Right lobe of liver (tissue), 6 donors: Measurements from ENCODE around the gene TTC8. TPM values are rescaled to one million over a fixed set of nuclear protein-coding genes. Genes with fewer than 3 reads are reported as not detected.
"Not testable (repeated sequence)": the region's sequence is repeated elsewhere in the genome, so short reads cannot be mapped to it uniquely, and the experiment has no call there.

Experiments used
- ATAC-seq, 4 donors: fragments of 200-7000 bp; cut with Tn5 transposase; one replicate each; pipeline ENCODE4 v1.9.1; 2020; ENCODE audit warnings: mild to moderate bottlenecking in 4 of 4, moderate library complexity in 4 of 4
- DNase-seq, 3 donors: peaks; one replicate each; pipeline ENCODE4 v3.0.0-alpha.2; 2020
- H3K27ac ChIP-seq, 3 donors: fragments of 200-600 bp; one replicate each; pipeline ENCODE4 v1.8.0; 2022
- H3K27me3 ChIP-seq, 2 donors: fragments of 200-600 bp; one replicate each; pipeline ENCODE4 v1.8.0; 2022
- H3K36me3 ChIP-seq, 4 donors: fragments of 200-600 bp; sonication (generic) in 1 of 4; one replicate each; pipeline versions ENCODE4 v1.5.1 to v1.8.0; 2017 to 2022; ENCODE audit warnings: control low read depth in 1 of 4
- H3K4me1 ChIP-seq, 4 donors: fragments of 200-600 bp; sonication (generic) in 1 of 4; one replicate each; pipeline versions ENCODE4 v1.5.1 to v1.8.0; 2017 to 2022; ENCODE audit warnings: control low read depth in 1 of 4
- H3K4me3 ChIP-seq, 3 donors: fragments of 200-600 bp; one replicate each; pipeline ENCODE4 v1.8.0; 2022
- H3K9me3 ChIP-seq, 4 donors: fragments of 200-600 bp; sonication (generic) in 1 of 4; one replicate each; pipeline versions ENCODE4 v1.5.1 to v1.8.0; 2017 to 2022; ENCODE audit warnings: control low read depth in 1 of 4
- CTCF ChIP-seq, 4 donors: fragments of 200-600 bp in 3 of 4; fragments of 450-650 bp in 1 of 4; IDR thresholded peaks; one replicate each; pipeline versions ENCODE4 v1.5.1 to v1.8.0; 2016 to 2022; ENCODE audit warnings: antibody characterized with exemption in 4 of 4, mild to moderate bottlenecking in 2 of 4
- POLR2A ChIP-seq: fragments of 450-650 bp; IDR thresholded peaks from one replicate; pipeline ENCODE4 v1.6.1; 2017; ENCODE audit warnings: antibody characterized with exemption, mild to moderate bottlenecking
- WGBS: methylation state at CpG from one replicate; pipeline ENCODE4 v1.1.6; 2018; ENCODE audit warnings: low coverage, low lambda C conversion rate; ENCODE audit not compliant: insufficient coverage; ENCODE audit errors: missing lambda C conversion rate; 5-methylcytosine and 5-hydroxymethylcytosine counted together
- intact Hi-C, 2 donors: fragments of 100-400 bp; cut with DNase I; formaldehyde crosslinking; loops; one replicate each; pipeline versions ENCODE4 v1.11.2 to v1.14.1; 2022
- total RNA-seq, 6 experiments: library from RNA; depleted of rRNA in 2 of 6; stranded (reverse); fragments of >200 nt in 2 of 6; fragmentation: NEBNext Ultra II Directional in 3 of 6; extraction: Animal tissue kit (Norgen Biotek cat#: 25700) in 3 of 6; gene quantifications; one replicate each; pipeline versions ENCODE4 v1.1.0 to v1.2.4, GENCODE V29; 2016 to 2023
- donor health status: DM: no; HTN: yes; CAD: no.
- donor health status: DM: no; HTN: no; CAD: no.
- donor health status: DM: no; HTN: no; CAD: no.
- donor health status: DM: no; HTN: yes; CAD: no.
- donor health status: DM: no; HTN: yes; CAD: no.

TTC8 gene
- total RNA-seq, 6 experiments from 2014 or later, result 6.9 to 25.0 (median 11.1) TPM

- Histone ChIP-seq H3K9me3 (no peaks in the 10 kb centered on the region), H3K27me3 (no peaks in the 10 kb centered on the region), H3K27ac (no peak overlapping the region), H3K4me3 (no peak overlapping the region), H3K36me3 (no peaks in the 10 kb centered on the region), H3K4me1 (no peaks in the 10 kb centered on the region)
- DNase-seq (no peak), ATAC-seq (no peak)
- intact Hi-C loops, result no loop called here
- WGBS, result 50% methylated on average over 1 of the region's 1 CpG
- TF ChIP-seq CTCF (IDR thresholded peaks at IDR 0.05), result no peak
- TF ChIP-seq POLR2A, result no peak
Measured at GRCh38 chr14:88804477-88804876, 20.0 kb upstream of the TTC8 start.

GRCh38 chr14:88808359-88808758, 16.1 kb upstream of the TTC8 start:
- Histone ChIP-seq H3K4me3 (no peak overlapping the region), H3K9me3 (no peaks in the 10 kb centered on the region), H3K36me3 (no peaks in the 10 kb centered on the region), H3K27ac (no peak overlapping the region), H3K27me3 (no peaks in the 10 kb centered on the region), H3K4me1 (no peaks in the 10 kb centered on the region)
- intact Hi-C loops, result no loop called here
- DNase-seq (no peak), ATAC-seq (no peak)
- TF ChIP-seq CTCF (IDR thresholded peaks at IDR 0.05) (no peak), POLR2A (no peak)

- no peak for TF ChIP-seq CTCF (IDR thresholded peaks at IDR 0.05)
- no peak for TF ChIP-seq POLR2A
- Histone ChIP-seq H3K4me3 (no peak overlapping the region), H3K4me1 (no peaks in the 10 kb centered on the region), H3K36me3 (no peaks in the 10 kb centered on the region), H3K27ac (no peak overlapping the region), H3K27me3 (no peaks in the 10 kb centered on the region), H3K9me3 (no peaks in the 10 kb centered on the region)
- DNase-seq, result no peak
- WGBS, result 79% methylated on average over 4 of the region's 4 CpGs
- no peak for ATAC-seq
- intact Hi-C loops, result no loop called here
Measured at GRCh38 chr14:88815980-88816379, 8.5 kb upstream of the TTC8 start.

- H3K36me3 ChIP-seq, result no peaks in the 10 kb centered on the region
- WGBS, result 82% methylated on average over 1 of the region's 1 CpG
- TF ChIP-seq CTCF (IDR thresholded peaks at IDR 0.05) (no peak), POLR2A (no peak)
- no peaks in the 10 kb centered on the region for H3K4me1 ChIP-seq
- no peak overlapping the region for H3K27ac ChIP-seq
- no peak for DNase-seq
- no peak for ATAC-seq
- no peak overlapping the region for H3K4me3 ChIP-seq
- intact Hi-C loops, result no loop called here
- no peaks in the 10 kb centered on the region for H3K9me3 ChIP-seq
- no peaks in the 10 kb centered on the region for H3K27me3 ChIP-seq
Measured at GRCh38 chr14:88818018-88818417, 6.4 kb upstream of the TTC8 start.

GRCh38 chr14:88819674-88820073, 4.8 kb upstream of the TTC8 start:
- DNase-seq, H3K27me3 ChIP-seq, H3K27ac ChIP-seq, H3K4me1 ChIP-seq, ATAC-seq, intact Hi-C loops, H3K36me3 ChIP-seq, H3K9me3 ChIP-seq, H3K4me3 ChIP-seq: not testable (repeated sequence)
- 64% methylated on average over 3 of the region's 3 CpGs for WGBS
